Activated T-cell treated with anti-CD3 and anti-CD28 coated beads for 24 hours (primary cell): ENCODE measurements around the gene ACTL10.

ENCODE experiments used
- DNase-seq: peaks from one replicate; pipeline ENCODE4 v3.0.0-alpha.2; 2020; ENCODE audit warnings: low read depth

Gene ACTL10

DNA sequence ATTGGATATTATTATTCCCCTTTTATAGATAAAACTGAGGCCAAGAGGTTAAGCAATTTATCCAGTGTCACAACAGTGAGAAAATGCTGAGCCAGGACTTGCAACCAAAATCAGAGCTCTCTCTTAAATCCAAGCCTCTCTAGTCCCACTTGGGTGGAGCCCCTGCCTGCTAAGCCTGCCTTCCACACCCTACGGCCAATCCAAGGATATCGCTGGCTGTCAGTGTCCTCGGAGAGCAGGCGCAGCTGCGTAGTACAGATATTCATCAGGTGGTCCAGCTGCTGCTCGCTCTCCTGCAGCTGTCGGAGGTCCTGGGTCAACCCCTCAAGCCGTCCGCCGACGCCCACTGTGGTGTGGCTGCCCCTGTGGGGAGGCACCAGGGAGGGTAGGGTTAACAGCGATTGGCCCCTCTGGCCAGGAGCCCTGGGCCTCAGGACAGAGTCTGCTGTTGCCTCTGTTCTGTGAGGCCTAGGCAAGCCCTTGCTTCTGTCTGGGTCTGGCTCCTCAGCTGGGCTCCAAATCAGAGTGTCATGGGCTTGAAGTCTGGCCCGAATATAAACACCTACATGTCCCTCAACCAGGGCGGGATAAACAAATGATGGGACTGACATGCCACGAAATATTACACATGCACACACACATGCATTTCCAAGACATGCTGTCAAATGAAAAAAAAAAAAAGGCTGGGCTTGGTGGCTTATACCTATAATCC is 11.4 kb downstream of the ACTL10 start:
- DNase-seq = no peak

DNA sequence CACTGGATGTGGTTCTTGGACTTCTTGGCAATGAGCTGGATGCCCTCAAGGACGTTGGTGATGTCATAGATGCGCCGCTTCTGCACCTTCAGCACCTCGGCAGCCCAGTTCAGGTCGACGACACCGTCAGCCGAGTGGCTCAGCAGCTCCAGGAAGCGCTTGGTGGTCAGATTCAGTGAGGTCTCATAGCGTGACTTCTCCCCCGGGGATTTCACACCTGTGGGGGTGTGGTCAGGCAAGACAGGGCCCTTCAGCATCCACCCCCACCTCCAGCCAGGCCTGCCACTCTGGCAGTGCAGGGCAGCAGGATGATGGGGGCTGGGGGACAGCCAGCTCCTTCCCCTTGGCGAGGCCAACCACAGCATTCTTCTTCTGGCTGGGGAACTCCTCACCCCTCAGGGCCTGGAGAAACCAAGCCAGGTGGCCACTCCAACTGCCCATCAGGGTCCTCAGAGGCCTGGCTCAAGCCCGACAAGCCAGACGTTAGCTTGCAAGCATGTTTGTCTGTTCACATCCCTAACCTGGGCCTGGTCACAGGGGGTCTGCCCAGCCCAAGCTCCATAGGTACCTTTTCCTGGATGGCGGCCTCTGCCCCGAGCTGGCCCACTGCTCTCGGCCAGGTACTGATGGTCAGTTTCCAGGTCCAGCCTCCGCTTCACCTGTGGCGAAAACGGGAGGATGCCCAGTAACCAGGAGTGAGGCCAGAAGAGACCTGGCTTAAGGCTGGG is 13.2 kb downstream of the ACTL10 start:
- DNase-seq = no peak

DNA sequence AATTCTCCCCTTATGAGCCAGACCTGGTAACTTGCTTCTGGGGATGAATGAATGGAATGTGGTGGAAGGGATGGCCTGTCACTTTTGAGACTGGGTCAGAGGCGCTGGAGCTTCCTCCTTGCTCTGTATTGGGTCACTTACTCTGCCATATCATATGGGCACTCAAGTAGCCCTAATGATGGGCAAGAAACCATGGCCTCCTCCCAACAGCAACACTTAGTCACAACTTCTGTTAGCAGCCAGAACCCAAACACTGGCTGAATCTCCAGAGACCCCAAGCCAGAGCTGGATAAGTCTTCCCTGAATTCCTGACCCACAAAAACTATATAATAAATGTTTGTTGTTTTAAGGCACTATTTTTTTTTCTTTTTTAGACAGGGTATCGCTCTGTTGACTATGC is 13.9 kb downstream of the ACTL10 start:
- DNase-seq = no peak

DNA sequence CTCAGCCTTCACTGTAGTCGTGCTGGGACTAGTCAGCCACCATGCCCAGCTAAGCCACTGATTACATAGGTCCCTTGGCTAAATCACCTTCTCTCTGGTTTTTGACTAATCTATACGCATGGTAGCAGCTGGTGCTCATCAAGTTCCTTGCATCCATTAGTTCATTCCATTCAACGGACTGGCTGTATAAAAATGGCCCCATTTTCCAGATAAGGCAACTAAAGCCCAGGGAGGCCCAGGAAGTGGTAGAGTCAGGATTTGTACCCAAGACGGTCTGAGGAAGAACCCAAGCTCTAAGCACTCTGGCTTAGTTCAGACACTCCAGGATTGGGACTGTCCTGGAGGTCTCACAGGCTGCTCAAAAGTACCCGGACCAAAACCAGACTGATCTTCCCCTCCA is 14.5 kb downstream of the ACTL10 start:
- no peak for DNase-seq

DNA sequence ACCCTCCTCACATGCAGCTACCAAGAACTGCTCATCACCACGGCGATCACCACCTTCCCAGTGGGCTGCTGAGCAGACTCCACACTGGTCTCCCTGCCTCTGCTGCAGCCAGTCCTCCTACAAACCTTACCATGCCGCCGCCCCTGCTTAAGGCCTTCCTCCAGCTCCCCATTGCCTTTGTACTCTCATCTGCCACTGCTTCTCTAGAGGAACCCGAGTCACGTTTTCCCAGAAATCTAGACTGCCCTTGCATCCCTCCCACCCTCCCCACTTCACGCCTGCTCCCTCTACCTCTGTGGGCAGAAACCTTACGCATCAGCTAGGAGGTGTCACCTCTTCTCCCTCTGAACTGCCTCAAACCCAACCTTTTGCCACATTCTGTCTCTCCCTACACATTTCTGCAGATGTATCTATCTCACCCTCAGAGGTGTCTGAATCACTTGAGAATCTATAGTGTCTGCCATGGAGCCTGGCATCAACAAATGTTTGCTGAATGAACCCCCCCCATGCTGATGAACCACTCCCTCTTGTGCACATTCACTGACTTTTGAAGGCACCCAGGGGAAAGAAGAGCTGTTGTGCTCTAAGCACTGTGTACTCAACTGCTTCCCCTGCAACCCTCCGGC is 15.1 kb downstream of the ACTL10 start:
- DNase-seq = no peak

DNA sequence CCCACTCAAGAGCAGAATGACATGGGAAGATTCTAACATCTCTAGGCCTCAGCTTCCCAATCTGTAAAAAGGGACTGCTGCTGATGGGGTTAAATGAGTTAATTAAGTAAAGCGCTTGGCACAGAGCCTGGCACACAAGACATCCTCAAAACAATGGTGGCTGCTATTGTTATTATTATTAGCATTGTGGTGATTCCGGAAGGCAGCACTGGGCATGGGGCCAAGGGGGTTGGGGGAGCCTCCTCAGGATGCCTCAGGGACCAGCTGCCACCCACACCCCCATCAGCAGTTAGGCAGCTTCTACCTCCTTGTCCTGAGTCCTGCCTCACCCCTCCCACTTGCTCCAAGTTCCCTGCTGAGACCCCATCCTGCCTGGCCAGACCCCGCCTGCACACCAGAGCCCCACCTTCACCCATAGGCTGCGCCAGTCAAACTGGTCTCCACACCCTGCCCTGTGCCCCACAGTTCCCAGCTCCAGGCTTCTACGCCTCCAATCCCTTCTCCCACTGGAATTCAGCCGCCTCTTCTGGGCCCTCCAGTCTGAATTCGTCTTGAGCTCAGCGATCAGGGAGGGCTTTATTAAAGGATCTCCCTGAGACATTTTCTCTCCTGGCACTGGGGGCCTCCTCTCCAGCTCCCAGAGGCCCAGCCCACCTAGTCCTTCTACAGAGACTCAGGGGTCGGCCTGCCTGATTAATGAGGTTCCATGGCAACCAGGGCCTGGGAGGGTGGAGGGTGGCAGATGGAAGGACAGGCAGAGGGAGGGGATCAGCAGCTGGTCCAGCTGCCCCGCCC is 18.0 kb downstream of the ACTL10 start:
- no peak for DNase-seq

DNA sequence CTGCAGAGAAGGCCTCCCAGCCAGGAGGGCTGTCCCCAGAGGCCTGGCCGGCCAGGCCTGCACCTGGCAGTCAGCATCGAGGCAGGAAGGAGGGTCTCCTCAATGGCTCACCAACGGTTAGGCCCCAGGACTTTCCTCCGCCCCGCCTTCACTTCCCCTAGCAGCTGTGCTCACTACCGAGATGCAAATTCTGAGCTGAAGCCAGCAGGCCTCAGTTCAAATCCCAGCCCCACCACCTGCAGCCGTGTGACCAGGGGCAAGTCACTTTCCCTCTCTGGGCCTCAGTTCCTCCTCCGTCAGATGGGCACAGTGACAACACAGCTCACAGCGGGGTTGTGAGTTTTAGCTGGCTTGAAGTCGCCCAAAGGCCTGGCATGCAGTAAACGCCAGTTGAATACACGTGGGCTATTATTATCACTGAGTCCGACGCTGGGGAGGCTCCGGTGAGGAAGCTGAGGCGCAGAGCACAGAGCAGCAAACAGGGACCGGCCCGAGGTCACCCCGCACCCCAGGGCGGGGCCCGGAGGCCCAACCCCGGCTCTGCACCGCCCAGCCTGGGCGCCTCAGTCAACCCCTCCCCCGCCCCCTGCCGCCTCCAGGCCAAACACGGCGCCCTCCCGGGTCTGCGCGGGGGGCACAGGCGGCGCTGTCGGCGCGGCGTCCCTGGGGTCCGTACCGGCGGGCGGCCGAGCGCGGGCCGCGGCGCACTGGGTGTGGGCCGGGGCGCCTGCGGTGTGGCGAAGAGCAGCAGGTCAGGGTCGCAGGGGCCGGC is 18.8 kb downstream of the ACTL10 start:
- peak; percentile 65 for DNase-seq

DNA sequence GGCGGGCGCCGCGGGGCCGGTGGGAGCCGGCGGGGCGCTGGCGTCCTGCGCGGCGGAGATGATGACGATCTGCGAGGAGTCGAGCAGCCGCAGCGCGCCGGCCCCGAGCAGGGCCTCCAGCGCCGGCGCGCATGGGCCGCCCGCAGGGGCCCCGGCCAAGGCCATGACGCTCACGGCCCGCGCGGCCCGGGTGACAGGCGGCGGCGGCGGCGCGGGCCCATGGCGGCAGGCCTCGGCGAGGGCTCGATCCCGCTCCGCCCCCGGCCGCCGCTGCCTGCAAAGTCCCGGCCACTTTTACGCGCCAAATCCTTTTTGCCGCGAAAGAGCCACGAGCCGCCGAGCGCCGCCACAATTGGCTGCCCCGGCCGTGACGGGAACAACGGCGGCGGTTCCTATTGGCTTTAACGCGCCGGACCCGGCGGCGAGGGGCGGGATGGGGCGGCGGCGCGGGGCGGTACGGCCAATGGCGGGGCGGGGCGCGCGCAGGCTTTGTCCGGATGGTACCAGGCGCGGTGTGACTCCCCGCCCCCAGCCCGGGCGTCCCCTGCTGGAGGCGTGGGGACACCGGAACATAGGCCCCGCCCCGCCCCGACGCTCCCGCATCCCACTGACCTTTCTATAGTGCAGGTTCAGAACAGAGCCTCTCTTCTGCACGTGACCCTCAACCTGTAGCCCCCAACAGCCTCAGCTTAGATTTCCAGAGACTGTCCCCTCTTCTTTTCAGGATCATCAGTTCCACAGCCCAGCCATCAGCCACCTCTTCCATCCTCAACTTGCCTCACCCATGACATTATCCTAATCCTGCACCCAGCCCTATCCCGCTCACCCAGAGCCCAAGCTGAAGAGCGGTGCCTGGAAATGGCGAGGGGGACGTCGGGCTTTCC is 19.6 kb downstream of the ACTL10 start, which contains the start of gene E2F1:
Gene E2F1, minus strand, starts transcription at position 286 of the 884 bp plus-strand sequence. Its CDS starts 121 bp downstream, at position 165.
- DNase-seq = peak; percentile 95

DNA sequence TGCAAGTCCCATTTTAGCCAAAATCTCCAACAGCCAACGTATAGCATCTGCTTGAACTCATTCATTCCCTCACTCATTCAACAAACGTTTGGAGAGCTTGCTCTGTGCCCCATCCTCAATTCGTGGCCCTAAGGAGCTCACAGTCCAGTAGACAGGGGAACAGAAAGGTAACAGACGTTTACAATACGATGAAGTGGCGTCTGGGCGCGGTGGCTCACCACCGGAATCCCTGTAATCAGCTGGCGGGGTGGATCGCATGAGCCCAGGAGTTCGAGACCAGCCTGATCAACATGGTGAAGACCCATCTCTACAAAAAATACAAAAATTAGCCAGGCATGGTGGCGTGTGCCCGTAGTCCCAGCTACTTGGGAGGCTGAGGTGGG is 20.2 kb downstream of the ACTL10 start:
- DNase-seq = no peak

DNA sequence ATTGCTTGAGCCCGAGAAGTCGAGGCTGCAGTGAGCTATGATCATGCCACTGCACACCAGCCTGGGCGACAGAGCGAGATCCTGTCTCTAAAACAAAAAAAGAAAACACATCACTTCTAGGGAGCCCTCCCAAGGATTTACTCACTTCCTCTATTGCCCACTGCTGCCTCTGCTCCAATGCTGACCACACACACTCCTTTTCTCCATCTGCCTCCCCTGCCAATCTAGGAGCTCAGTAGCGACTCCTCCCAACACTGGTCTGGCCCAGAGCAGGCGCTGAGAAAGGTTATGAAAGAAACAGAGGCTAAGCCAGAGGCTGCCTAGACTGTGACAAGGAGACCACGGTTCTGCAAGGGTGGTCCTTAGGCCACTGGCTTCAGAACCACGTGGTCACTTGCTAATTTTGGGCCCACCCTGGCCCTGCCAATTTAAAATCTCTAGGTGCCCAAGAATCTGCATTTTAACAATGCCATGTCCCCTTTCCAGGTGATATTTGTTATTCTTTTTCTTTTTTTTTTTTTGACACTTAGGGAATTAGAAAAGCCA is 20.7 kb downstream of the ACTL10 start:
- DNase-seq = no peak

DNA sequence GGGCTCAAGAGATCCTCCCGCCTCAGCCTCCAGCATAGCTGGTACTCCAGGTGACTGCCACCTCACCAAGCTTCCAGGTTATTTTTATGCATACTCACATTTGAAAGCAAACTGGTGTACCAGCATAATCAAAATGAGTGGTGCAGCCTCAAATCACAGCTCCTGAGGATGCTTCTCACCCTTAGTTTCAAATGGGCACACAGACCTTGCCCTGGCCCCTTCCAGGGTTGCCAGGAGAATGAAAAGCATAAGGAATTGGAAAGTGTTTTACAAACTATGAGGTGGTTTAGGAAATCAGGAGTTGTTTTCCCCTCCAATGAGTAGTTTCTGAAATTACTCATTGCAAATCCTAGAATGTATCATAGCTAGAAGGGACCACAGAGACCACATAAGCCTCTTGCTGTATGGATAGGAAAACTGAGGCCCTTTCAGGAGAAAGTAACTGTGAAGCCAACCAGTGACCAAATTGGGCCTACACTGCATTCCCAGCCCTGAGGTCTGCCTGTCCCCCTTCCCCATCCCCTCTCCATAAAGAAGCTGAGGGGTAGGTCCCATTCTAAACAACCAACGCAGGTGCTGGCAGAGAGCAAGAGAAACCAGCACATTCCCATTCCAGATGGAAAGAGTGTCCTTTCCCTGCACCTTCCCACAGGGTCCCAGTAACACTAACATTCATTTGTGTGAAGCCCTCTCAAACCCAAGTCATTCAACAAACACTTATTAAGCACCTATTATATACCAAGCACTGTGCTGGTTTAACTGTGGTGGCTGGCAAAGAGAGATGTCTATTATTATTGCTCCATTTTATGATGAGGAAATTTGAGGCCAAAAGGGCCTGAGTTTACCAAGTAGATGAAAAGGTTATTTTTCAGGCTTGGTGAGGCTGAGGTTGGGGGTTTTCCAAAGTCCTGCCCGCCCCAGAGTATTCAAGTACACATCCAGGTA is 21.5 kb downstream of the ACTL10 start:
- no peak for DNase-seq

DNA sequence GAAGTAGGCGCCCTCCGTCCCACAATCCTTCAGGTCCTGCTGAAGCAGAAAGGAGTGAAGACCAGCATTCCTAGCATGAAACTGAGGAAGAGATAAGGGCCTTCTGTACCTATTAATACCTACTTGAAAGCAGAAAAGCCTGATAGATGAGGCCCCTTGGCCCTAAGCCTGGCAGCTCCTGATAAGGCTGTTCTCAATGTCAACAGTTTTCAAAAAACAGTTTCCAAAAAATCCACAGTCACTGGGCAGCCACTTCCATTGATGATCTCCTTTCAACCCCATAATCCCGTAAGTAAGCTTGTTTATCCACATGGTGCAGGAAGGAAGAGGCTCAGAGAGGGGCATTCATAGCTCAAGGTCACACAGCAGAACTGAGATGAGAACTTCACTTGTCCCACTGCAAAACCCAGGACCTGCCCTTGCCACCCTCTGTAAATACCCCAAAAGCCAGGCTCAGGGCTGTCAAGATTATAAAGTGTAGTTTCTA is 22.2 kb downstream of the ACTL10 start:
- DNase-seq = no peak

DNA sequence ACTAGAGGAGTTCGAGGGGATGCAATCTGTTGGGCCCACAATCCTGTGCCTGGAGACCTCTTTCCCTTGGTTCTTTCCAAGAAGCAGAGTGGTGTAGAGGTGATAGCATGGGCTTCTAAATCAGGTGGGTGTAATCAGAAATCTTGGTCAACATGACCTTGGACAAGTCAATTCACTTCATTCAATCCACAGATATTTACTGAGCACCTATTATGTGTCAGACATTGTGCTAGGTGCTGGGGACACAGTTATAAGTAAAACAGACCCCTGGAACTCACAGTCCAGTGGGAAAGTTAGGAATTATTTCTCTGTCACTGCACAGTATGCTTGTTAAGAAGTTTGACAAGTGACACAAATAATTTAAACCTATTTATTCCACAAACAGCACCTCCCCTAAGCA is 22.8 kb downstream of the ACTL10 start:
- DNase-seq = no peak

DNA sequence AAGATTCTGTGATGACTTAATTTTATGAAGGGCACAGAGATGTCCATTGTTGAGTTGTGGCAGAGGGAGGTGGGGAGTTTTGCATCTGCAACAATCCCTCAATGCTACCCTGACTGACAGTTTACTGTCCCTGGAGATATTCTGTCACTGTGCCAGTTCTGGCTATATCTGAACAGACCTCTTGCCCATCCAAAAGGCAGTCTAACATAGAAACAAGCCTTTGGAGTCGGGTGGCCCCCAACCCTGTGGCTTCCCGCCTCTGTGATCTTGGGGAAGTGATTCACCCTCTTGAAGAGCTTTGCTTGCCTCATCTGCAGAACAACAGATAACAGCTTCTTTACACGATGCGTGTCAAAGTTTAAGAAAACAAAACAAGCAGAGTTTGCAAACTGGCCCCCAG is 23.2 kb downstream of the ACTL10 start:
- no peak for DNase-seq

DNA sequence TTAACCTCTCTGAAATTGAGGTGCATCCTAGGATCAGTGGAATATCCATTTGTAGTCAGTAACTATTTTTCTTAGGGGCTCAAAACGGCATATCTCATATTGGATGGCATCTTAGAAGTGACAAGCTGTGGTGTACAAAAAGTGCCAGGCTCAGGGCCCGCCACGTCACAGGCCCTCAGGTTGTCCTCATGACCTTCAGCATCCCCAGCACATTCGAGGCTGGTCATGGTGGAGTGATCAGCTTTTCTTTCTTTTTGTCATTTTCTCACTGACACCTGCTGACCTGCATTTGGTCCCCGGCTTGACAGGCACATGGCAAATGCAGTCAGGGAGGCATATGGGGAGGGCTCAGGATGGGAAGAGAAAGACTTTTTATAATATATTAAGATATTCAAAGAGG is 26.5 kb downstream of the ACTL10 start:
- DNase-seq = no peak

DNA sequence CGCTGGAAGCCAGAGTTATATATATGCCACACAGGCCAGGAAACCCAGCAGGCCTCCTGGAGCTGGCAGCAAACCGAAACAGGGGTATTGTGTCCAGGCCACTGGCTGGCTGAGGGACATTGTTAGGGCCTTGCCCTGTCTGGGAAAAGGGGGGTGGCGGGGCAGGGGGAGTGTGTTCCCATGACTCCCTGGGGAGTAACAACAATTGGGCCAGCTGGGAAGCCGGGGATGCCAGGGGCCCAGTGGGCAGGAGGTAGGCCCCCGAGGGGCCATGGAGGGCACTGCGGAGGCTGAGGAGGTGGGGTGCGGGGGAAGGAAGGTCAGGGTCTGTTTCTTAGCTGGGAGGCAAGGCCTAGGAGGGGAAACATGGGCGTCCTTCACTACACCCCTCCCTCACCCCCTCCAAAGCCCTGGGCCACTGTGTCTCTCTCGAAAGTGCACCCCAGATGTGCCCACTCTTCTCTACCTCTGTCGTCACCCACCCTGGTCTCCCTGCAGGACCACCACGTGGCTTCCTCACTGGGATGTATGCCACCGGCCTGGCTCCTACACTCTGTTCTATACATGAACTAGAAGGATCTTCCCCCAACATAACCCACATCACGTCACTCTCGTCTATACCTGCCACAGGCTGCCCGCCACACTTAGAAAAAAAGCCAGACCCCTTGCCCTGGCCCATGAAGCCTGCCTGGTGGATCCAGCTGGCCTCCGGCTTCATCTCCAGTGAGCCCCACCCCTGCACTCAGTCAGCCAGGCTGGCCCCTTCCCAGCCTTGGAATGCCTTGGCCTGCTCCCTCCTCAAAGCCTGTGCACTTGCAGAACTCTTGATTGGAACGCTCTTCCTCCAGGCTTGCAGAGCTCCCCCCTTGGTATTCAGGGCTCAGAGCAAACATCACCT is 27.2 kb downstream of the ACTL10 start:
- DNase-seq = no peak

DNA sequence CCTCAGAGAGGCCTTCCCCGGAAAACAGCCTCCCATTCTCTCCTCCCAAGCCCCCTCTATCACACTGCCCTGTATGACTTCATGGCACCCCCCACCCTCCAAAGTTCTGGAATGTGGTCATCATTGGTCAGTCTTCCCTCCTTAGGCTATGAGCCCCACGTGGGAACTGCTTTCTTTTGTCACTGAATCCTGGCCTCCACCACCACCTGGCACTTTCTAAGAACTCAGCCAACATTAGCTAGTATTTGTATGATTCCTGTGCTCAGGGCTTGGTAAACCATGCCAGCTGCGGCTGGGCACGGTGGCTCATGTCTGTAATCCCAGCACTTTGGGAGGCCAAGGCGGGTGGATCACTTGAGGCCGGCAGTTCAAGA is 27.9 kb downstream of the ACTL10 start:
- no peak for DNase-seq

DNA sequence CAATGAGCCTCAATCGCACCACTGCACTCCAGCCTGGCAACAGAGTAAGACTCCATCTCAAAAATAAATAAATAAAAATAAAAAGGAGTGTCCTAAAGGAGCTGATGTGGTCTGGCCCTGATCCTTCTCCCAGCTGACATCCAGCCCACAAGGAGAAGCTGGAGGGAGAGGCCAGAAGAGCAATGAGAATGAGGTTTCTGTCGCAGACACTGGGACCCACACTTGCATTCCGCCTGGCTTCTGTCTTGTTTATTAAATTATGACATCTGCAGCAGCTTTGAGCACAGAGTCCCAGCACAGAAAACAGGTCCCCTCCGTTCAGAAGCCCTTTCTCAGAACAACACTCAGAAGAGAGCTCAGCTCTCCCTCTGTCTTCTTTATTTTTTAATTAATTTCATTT is 29.7 kb downstream of the ACTL10 start:
- DNase-seq = no peak
